Activated T-cell treated with anti-CD3 and anti-CD28 coated beads, Interleukin-2, amount 50 U/mL, for 24 hours (primary cell): Measurements from ENCODE around the gene GZMM.

Experiments
- DNase-seq: peaks from one replicate; pipeline ENCODE4 v3.0.0-alpha.2; 2020
- H3K27ac Mint-ChIP-seq: 2 replicates; pipeline ENCODE4 v1.8.0; 2020; ENCODE audit warnings: mild to moderate bottlenecking, mixed read lengths
- H3K27me3 Mint-ChIP-seq: 2 replicates; pipeline ENCODE4 v1.8.0; 2020; ENCODE audit warnings: mixed read lengths
- H3K36me3 Mint-ChIP-seq: 2 replicates; pipeline ENCODE4 v1.8.0; 2020; ENCODE audit warnings: low read depth, mixed read lengths
- H3K4me1 Mint-ChIP-seq: 2 replicates; pipeline ENCODE4 v1.8.0; 2020; ENCODE audit warnings: low read depth, mixed read lengths
- H3K4me3 Mint-ChIP-seq: 2 replicates; pipeline ENCODE4 v1.8.0; 2020; ENCODE audit warnings: mild to moderate bottlenecking, moderate library complexity, mixed read lengths
- H3K9me3 Mint-ChIP-seq: 2 replicates; pipeline ENCODE4 v1.8.0; 2020; ENCODE audit warnings: mixed read lengths

The GZMM gene

GRCh38 chr19:543910-544608 lies at the start of gene GZMM:
TSS of gene GZMM (plus strand) at chr19:544053. CDS start at chr19:544072, 19 bp downstream.
- Mint-ChIP-seq H3K27ac (peak within 1 kb of the TSS; percentile 90), H3K27me3 (no peaks in the 10 kb centered on the region), H3K4me1 (peaks cover 25% of the 10 kb centered on the region), H3K9me3 (no peaks in the 10 kb centered on the region), H3K36me3 (peaks cover 33% of the 10 kb centered on the region), H3K4me3 (peak within 1 kb of the TSS; percentile 84)
- DNase-seq, result peak; percentile 83

- no peak for DNase-seq
- Mint-ChIP-seq H3K36me3 (no peaks in the 10 kb centered on the region), H3K27me3 (peaks cover 23% of the 10 kb centered on the region), H3K4me3 (no peak overlapping the region), H3K9me3 (no peaks in the 10 kb centered on the region), H3K4me1 (peaks cover 5% of the 10 kb centered on the region), H3K27ac (no peak overlapping the region)
Measured at GRCh38 chr19:494171-495080, 49.4 kb upstream of the GZMM start.

GRCh38 chr19:495081-495401 lies 48.8 kb upstream of the GZMM start:
- H3K4me3 Mint-ChIP-seq, result no peak overlapping the region
- H3K27me3 Mint-ChIP-seq, result peaks cover 26% of the 10 kb centered on the region
- DNase-seq, result no peak
- no peaks in the 10 kb centered on the region for H3K36me3 Mint-ChIP-seq
- peaks cover 3% of the 10 kb centered on the region for H3K4me1 Mint-ChIP-seq
- no peaks in the 10 kb centered on the region for H3K9me3 Mint-ChIP-seq
- no peak overlapping the region for H3K27ac Mint-ChIP-seq

- H3K36me3 Mint-ChIP-seq, result no peaks in the 10 kb centered on the region
- H3K9me3 Mint-ChIP-seq, result no peaks in the 10 kb centered on the region
- H3K27ac Mint-ChIP-seq, result no peak overlapping the region
- no peak overlapping the region for H3K4me3 Mint-ChIP-seq
- peak; percentile 68 for DNase-seq
- peaks cover 26% of the 10 kb centered on the region for H3K27me3 Mint-ChIP-seq
- H3K4me1 Mint-ChIP-seq, result peaks cover 3% of the 10 kb centered on the region
Measured at GRCh38 chr19:495402-496111, 48.3 kb upstream of the GZMM start.

- H3K9me3 Mint-ChIP-seq, result no peaks in the 10 kb centered on the region
- H3K27me3 Mint-ChIP-seq, result peaks cover 26% of the 10 kb centered on the region
- H3K4me3 Mint-ChIP-seq, result no peak within 1 kb of the TSS
- H3K27ac Mint-ChIP-seq, result no peak within 1 kb of the TSS
- no peaks in the 10 kb centered on the region for H3K36me3 Mint-ChIP-seq
- peaks cover 3% of the 10 kb centered on the region for H3K4me1 Mint-ChIP-seq
- no peak for DNase-seq
Measured at GRCh38 chr19:496112-496665, 47.7 kb upstream of the GZMM start, which contains the start of gene MADCAM1. TSS of gene MADCAM1 (plus strand) at chr19:496486. CDS start at chr19:496500, 14 bp downstream.

- no peak for DNase-seq
- Mint-ChIP-seq H3K4me1 (peaks cover 3% of the 10 kb centered on the region), H3K9me3 (no peaks in the 10 kb centered on the region), H3K36me3 (no peaks in the 10 kb centered on the region), H3K27me3 (peaks cover 26% of the 10 kb centered on the region), H3K27ac (no peak overlapping the region), H3K4me3 (no peak overlapping the region)
Measured at GRCh38 chr19:496986-497385, 46.9 kb upstream of the GZMM start.

- Mint-ChIP-seq H3K27ac (no peak overlapping the region), H3K27me3 (peaks cover 26% of the 10 kb centered on the region), H3K4me1 (peaks cover 4% of the 10 kb centered on the region), H3K36me3 (no peaks in the 10 kb centered on the region), H3K9me3 (no peaks in the 10 kb centered on the region), H3K4me3 (no peak overlapping the region)
- DNase-seq, result no peak
Measured at GRCh38 chr19:497491-497868, 46.4 kb upstream of the GZMM start.

GRCh38 chr19:497869-498510 lies 45.9 kb upstream of the GZMM start:
- H3K9me3 Mint-ChIP-seq, result no peaks in the 10 kb centered on the region
- H3K27me3 Mint-ChIP-seq, result peaks cover 26% of the 10 kb centered on the region
- peaks cover 7% of the 10 kb centered on the region for H3K4me1 Mint-ChIP-seq
- no peaks in the 10 kb centered on the region for H3K36me3 Mint-ChIP-seq
- no peak overlapping the region for H3K4me3 Mint-ChIP-seq
- H3K27ac Mint-ChIP-seq, result no peak overlapping the region
- no peak for DNase-seq

GRCh38 chr19:498511-498891 lies 45.4 kb upstream of the GZMM start:
- peaks cover 26% of the 10 kb centered on the region for H3K27me3 Mint-ChIP-seq
- no peaks in the 10 kb centered on the region for H3K9me3 Mint-ChIP-seq
- no peaks in the 10 kb centered on the region for H3K36me3 Mint-ChIP-seq
- no peak overlapping the region for H3K4me3 Mint-ChIP-seq
- DNase-seq, result no peak
- no peak overlapping the region for H3K27ac Mint-ChIP-seq
- peaks cover 7% of the 10 kb centered on the region for H3K4me1 Mint-ChIP-seq

GRCh38 chr19:498977-499623 lies 44.8 kb upstream of the GZMM start:
- no peaks in the 10 kb centered on the region for H3K9me3 Mint-ChIP-seq
- H3K4me1 Mint-ChIP-seq, result peaks cover 7% of the 10 kb centered on the region
- no peak for DNase-seq
- peaks cover 26% of the 10 kb centered on the region for H3K27me3 Mint-ChIP-seq
- H3K27ac Mint-ChIP-seq, result no peak overlapping the region
- no peak overlapping the region for H3K4me3 Mint-ChIP-seq
- H3K36me3 Mint-ChIP-seq, result no peaks in the 10 kb centered on the region

GRCh38 chr19:501646-502045 lies 42.2 kb upstream of the GZMM start:
- H3K27ac Mint-ChIP-seq, result no peak overlapping the region
- no peaks in the 10 kb centered on the region for H3K9me3 Mint-ChIP-seq
- H3K36me3 Mint-ChIP-seq, result no peaks in the 10 kb centered on the region
- no peak for DNase-seq
- no peak overlapping the region for H3K4me3 Mint-ChIP-seq
- peaks cover 17% of the 10 kb centered on the region for H3K4me1 Mint-ChIP-seq
- peaks cover 14% of the 10 kb centered on the region for H3K27me3 Mint-ChIP-seq

GRCh38 chr19:504616-505015 lies 39.2 kb upstream of the GZMM start:
- H3K36me3 Mint-ChIP-seq, result peaks cover 14% of the 10 kb centered on the region
- no peak overlapping the region for H3K4me3 Mint-ChIP-seq
- DNase-seq, result no peak
- H3K9me3 Mint-ChIP-seq, result no peaks in the 10 kb centered on the region
- H3K27ac Mint-ChIP-seq, result no peak overlapping the region
- H3K4me1 Mint-ChIP-seq, result peaks cover 32% of the 10 kb centered on the region
- H3K27me3 Mint-ChIP-seq, result peaks cover under 1% of the 10 kb centered on the region

GRCh38 chr19:506404-507285 lies 37.2 kb upstream of the GZMM start:
- peak; percentile 96 for DNase-seq
- Mint-ChIP-seq H3K4me1 (peaks cover 50% of the 10 kb centered on the region), H3K9me3 (no peaks in the 10 kb centered on the region), H3K27ac (peak overlapping the region; percentile 100), H3K27me3 (no peaks in the 10 kb centered on the region), H3K4me3 (peak overlapping the region; percentile 94), H3K36me3 (peaks cover 19% of the 10 kb centered on the region)
